GM21381 (cell line): ENCODE results near the gene PTPRJ.

ENCODE experiments used
- ATAC-seq: cut with Tn5 transposase; IDR thresholded peaks from one replicate; pipeline ENCODE4 v1.9.1; 2021; ENCODE audit warnings: mild to moderate bottlenecking, moderate library complexity; ENCODE audit not compliant: unreplicated experiment

PTPRJ gene

GRCh38 chr11:47992959-47993820, 12.8 kb downstream of the PTPRJ start:
- no peak for ATAC-seq

DNA sequence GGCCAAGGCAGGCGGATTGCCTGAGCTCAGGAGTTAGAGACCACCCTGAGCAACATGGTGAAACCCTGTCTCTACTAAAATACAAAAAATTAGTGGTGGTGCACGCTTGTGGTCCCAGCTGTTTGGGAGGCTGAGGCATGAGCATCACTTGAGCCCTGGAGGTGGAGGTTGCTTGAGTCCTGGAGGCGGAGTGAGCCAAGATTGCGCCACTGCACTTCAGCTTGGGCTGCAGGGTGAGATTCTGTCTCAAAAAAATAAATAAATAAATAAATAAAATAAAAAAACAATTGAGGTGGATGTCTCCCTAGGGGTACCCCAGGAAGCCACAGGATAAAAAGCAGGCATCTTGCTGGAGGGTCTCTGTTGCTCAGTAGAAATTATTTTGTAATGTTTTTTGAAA, 14.1 kb downstream of the PTPRJ start:
- ATAC-seq = no peak

DNA sequence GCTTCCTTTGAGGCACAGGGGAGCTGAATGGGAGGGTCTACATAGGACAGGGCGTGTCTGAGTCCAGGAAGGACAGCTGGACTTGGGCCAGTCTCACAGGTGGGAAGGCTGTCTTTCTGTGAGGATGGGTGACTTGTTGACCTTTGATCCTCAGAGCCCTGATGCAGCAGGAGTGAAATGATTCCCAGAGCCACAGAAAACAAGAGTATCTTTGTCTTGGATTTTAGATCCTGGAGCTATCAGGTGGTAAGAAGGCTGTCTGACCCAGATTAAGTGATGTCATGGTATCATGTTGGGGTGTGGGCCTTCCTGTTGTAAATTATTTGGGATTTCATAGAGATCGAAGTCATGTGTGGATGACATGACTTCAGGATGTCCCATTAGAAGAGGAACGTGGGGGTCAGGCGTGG, 15.0 kb downstream of the PTPRJ start:
- ATAC-seq = no peak

DNA sequence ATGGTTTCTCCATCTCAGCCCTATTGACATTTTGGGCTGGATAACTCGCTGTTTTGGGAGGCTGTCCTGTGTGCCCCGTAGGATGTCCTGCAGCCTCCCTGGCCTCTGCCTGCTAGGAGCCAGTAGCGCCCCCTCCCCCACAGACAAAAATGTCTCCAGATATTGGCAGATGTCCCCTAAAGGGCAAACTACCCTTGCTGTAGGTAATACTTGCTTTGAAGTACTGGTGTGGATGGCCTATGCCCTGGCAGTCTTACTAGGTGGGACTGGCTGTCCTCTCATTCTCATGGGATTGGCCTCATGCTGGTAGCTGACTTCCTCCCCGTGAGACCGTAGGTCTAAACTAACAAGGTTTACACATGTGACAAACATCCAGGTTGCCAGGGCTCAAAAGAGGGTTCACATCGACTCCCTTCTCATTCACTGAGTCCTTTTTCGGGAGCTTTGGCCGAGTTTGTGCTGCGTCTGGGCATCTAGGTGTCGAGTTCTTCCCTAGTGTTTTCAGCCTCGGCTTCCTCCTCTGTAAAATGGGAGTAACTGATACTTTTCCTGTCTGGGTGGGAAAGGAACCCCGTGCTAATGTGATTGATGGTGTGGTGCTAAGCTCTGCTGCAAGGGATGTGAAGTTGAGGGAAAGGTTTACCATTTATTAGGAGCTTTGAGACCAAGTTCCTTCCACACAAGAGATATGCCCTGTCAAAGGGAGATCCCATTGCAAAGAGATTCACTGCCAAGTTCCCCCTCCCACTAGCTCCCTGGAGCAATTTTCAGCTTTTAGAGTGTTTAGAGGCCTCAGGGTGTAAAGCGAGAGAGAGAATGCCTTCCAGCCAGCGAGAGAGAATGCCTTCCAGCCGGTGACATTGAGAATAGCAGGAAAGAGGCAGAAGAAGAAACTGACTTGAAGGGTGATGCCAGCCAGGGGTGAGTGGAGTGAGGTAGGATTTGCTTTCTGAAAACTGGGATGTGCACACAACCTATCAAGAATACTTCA, 17.0 kb downstream of the PTPRJ start:
- no peak for ATAC-seq

- no peak for ATAC-seq
These were observed 18.0 kb downstream of the PTPRJ start for GRCh38 chr11:47998345-47998732.

DNA sequence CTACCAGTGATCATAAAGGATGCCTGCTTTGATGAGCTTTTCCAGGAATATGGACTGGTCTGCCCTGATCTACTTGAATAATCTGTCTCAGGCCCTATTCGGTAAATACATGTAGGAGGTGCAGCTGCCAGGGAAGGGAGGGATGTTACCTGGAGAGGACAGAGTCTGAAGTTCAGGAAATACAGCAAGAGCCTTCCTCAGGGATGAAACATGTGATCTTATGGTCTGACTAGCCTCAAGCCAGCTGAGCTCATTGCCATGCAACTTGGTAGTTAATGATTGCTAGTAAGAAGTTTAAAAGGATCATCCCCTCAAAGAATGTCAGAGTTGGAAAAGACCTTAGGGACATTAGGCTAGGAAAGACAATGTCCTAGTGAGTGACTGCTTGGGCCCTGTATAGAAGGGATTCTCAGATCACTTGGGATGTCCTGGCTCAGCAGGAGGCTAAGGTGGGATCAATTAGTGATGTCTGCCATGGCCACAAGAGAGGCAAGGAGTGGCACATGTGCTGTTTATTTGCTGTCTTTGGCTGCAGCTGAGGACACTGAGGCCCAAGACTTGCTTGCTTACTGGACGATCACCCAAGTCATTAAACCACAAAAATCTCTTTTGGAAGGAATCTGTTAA, 18.5 kb downstream of the PTPRJ start:
- ATAC-seq = no peak

DNA sequence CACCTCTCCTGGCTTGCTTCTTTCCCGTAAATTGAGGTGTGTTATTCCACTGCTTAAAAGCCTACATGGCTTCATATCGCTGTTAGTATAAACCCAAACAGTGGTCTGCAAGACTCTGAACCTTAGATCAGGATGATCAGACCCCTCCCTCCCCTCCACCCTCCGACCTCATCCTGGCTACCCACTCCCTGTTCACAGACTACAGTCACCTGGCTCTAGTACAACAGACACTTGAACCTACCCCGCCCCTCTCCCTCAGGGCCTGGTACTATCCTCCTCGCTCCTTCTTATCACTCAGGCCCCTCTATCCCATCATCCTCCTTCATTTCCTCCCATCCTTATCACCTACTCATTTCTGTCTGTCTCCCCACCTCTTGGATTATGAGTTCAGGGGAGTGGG, 20.1 kb downstream of the PTPRJ start:
- no peak for ATAC-seq

DNA sequence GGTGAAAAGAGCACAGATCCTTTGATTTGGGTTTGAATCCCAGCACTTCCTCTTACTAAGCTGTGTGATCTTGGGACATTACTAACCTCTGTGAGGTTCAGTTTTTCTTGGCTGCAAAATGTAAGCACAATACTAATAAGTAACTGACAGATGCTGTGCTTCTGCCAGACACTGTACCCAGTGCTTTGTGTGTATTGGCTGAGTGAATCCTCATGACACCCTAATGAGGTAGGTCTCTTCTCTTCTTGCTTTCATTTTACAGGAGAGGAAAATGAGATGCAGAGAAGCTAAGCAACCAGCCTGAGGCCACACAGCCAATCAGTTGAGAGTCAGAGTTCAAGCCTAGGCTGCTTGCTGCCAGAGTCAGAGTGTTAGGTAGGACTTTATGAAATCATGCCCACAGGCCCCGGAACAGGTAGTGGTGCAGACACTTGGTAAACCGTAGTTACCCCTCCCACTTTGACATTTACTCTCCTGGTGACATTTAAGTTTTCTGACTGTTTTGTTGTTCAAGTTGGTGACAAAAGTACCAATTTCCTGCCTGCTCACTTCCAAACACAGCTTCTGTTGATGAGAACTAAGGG, 21.2 kb downstream of the PTPRJ start:
- ATAC-seq = peak; percentile 76

GRCh38 chr11:48002561-48002960, 22.2 kb downstream of the PTPRJ start:
- ATAC-seq = no peak

GRCh38 chr11:48003926-48004325, 23.6 kb downstream of the PTPRJ start:
- no peak for ATAC-seq

GRCh38 chr11:48004456-48004855, 24.1 kb downstream of the PTPRJ start:
- no peak for ATAC-seq

GRCh38 chr11:48005136-48005535, 24.8 kb downstream of the PTPRJ start:
- no peak for ATAC-seq

DNA sequence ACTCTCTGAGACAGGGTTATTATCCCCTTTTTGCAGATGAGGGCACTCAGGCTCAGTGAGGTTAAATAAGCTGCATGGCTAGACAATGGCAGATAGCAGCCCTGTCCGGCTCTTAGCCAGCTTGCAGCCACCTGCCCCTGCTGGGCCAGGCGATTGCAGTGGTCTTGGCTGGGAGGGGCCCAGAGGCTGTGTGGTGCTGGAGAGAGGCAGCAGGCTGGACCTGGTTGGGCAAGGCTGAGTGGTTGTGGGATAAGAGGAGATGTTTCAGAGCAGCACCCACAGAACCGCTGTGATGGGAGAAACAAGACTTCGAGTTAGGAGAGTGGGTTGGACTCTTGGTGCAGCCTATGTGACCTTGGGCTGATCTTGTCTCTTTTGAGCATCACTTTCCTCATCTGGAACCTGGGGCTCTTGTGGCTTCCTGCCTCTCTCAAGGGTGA, 25.5 kb downstream of the PTPRJ start:
- no peak for ATAC-seq

DNA sequence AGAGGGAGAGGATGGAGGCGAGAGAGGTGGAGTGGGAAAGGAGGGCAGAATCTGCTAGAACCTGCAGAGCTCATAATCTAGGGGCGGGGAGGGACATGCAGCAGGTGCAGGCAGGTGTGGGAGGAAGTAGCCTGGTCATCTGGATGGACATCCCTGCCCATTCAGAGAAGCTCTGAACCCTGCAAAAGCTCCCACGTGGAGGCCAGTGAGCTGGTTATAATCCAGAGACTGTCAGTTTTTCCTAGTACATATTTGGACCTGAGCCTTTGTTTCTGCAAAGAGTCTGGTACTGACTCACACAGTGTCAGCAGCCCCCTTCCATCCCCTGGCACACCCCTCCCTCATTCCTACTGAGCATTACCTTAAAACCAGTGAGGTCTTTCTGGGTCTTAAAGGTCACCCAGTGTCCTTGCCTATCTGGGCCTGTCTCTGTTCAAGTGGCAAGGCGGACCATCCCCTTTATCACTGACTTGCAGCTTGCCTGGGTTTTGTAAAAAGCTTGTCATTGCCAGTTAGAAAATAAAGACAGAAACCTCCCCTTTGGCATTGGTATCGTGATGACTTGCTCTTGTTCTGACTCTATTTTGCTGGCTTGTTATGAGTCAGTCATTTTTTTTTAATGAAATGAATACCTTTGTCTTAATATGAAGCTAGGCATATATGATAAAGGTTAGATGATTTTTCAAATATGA, 26.1 kb downstream of the PTPRJ start:
- ATAC-seq = peak; percentile 57

DNA sequence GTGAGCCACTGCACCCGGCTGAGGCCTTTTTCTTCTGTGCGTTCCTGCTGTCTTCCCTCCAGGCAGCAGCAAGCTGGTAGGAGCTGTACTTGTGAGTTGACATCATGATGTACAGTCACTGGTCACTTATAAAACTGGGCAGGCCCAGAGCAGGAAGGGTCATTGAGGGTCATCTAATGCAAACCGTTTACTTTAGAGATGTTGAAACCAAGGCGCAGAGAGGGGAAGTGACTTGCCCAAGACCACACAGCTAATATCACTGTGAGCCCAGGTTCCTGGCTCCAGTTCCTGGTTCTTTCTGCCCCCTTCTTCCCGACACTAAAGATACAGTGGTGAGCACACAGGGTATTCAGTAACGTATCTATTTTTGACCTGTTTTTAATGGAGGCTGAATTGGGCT, 27.3 kb downstream of the PTPRJ start:
- ATAC-seq = no peak

DNA sequence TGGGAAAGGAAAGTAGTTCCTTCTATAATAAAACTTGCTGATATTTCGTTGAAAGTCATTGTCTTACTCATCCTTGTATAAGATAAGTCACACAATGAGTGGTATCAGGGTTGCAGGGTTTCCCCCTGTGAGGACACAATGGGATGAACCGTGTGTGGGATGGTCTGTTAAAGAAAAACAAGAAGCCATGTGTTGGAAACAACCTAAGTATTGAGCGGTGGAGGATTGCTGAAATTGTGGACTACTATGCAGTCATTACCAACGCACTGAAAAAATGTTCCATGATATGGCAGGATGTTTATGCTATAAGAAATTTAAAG, 28.6 kb downstream of the PTPRJ start:
- peak; percentile 34 for ATAC-seq

DNA sequence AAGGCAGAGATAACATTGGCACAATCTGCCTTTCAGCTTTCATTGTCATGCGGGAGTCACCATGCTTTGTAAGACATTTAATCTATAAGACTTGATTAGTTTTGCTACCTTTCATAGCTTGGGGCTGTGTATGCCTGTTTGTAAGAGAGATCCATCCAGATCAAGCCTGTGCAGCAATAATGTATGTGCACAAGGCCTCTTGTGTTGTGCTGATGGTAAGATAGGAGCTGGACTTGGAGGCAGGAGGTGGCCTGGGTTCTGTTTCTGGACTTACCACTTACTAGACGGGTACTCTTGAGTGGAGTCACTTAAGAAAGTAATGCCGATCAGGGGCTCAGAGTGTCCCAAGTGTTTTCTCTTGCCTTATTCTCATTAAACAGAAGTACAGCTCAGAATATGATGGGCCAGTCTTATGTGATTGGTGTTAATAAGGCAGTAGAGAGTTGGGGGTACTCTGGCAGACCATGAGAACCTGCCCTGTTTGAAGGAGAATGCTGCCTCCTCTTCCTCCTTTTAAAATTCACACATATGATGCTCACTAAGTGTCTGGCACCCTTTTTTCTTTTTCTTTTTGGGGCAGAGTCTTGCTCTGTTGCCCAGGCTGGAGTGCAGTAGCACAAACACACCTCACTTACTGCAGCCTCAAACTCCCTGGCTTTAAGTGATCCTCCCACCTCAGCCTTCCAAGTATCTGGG, 30.9 kb downstream of the PTPRJ start:
- ATAC-seq = no peak

DNA sequence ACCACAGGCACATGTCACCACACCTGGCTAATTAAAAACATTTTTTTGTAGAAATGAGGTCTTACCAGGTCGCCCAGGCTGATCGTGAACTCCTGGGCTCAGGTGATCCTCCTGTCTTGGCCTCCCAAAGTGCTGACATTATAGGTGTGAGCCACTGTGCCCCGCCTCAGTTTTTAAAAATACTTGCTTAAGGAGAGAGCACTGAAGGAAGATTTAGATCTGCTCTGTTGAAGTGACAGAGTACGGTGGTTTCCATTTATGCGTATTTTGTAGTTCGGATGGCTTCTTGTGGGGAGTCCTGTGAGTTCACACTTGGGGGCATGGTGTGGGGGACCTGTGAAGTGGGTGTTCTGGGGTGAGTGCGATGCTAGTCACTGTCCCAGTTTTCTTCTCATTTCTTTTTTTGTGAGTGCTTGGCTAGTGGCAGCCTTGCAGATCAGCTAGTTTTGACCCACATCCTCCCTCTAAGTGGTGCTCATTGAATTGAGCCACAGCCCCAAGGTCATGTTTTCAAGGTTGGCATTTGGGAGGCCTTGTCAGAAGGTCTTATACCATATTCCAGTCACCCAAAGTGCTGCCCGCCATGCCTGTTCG, 31.5 kb downstream of the PTPRJ start:
- no peak for ATAC-seq

DNA sequence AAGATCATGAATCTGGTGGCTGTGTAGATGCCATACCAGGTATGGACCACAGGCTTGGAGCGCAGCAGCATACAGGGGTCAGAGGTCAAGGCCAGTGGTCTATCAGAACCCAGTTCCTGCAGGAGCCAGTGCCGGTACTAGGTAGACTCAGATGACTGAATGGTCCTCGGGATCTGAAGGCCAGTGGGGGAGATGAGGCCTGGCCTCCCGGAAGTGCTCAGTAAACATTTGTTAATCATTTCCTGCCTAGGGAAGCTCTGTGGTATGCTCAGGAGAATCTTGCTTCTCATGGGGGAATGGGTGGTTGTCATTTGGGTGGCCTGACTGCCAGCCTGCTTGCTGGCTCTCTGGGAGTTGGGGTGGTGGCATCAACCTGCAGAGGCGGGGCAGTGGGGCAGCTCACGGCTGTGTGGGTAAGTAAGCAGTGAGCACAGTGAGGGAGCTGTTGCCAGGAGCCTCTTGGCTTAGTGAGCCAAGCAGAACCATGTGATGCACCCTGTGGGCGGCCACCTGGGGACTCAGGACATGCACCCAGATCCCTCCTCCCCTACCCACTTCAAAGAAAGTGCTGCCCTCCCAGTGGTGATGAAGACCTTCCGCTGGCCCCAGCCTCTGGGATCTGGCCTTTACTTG, 33.0 kb downstream of the PTPRJ start:
- peak; percentile 56 for ATAC-seq
